Measurements from ENCODE around the gene TMOD2. TPM values are rescaled to one million over a fixed set of nuclear protein-coding genes. Genes with fewer than 3 reads are reported as not detected.

TMOD2 gene
- total and polyA plus RNA-seq, 2 of the 8 experiments (the other 6 are each of a cell fraction or from before 2014, with no cell fraction given): 0.80 to 6.5 TPM

- Histone ChIP-seq H4K8ac (ENCODE audit: extremely low read depth, insufficient read depth, low read length) (no peak overlapping the region), H2BK12ac (ENCODE audit: low read depth, low read length) (no peak overlapping the region), H3K79me1 (ENCODE audit: low read depth, low read length) (no peaks in the 10 kb centered on the region), H3K9me3 (ENCODE audit: insufficient read depth in 2 of 2, low read depth in 1 of 2, low read length in 1 of 2) (no peaks in the 10 kb centered on the region), H3K18ac (ENCODE audit: extremely low read depth, low read length) (no peak overlapping the region), H3K9ac (replicated peaks in 1 of 4; ENCODE audit: extremely low read depth in 1 of 4, low read depth in 3 of 4, low read length in 3 of 4) (no peak overlapping the region), H3K79me2 (ENCODE audit: control insufficient read depth in 1 of 2, insufficient read depth in 2 of 2, low read length in 2 of 2) (no peaks in the 10 kb centered on the region), H4K20me1 (replicated peaks in 1 of 2; ENCODE audit: control insufficient read depth in 1 of 2, insufficient read depth in 2 of 2, low read length in 2 of 2) (no peaks in the 10 kb centered on the region), H3K27ac (ENCODE audit: low read depth, low read length) (no peak overlapping the region), H3K4me2 (ENCODE audit: insufficient read depth in 1 of 2, low read depth in 2 of 2, low read length in 2 of 2) (no peak overlapping the region), H3K27me3 (replicated peaks in 1 of 4; ENCODE audit: control insufficient read depth in 3 of 4, extremely low read depth in 1 of 4, insufficient read depth in 3 of 4, low read length in 3 of 4) (no peaks in the 10 kb centered on the region), H2AFZ (ENCODE audit: low read length) (no peak overlapping the region), H3K14ac (ENCODE audit: insufficient read length) (no peak overlapping the region), H2AK5ac (ENCODE audit: low read depth, low read length) (no peak overlapping the region), H3K36me3 (ENCODE audit: control insufficient read depth in 2 of 4, insufficient read depth in 4 of 4, low read length in 3 of 4) (peaks cover 0 to 3% (median under 1%) of the 10 kb centered on the region in 4 experiments; a peak in 4 of 8 replicates), H2BK15ac (ENCODE audit: low read length) (no peak overlapping the region), H3K4me1 (replicated peaks in 1 of 4; ENCODE audit: control insufficient read depth in 3 of 4, insufficient read depth in 4 of 4, low read length in 3 of 4) (peaks cover 0 to 3% (median 0%) of the 10 kb centered on the region in 4 experiments; a peak in 1 of 7 replicates), H4K5ac (ENCODE audit: insufficient read length, low read depth, low read length) (no peak overlapping the region), H3K4me3 (ENCODE audit: extremely low read depth in 1 of 4, insufficient read depth in 2 of 4, low read depth in 3 of 4, low read length in 4 of 4) (no peak overlapping the region), H4K91ac (replicated peaks; ENCODE audit: insufficient read length, low read length) (no peak overlapping the region), H3K23ac (ENCODE audit: insufficient read length) (no peak overlapping the region), H3K23me2 (ENCODE audit: low read depth, low read length) (no peaks in the 10 kb centered on the region), H2BK20ac (ENCODE audit: low read length) (no peak overlapping the region), H3K4ac (replicated peaks; ENCODE audit: insufficient read length, low read depth, low read length) (no peak overlapping the region), H2BK5ac (ENCODE audit: low read depth, low read length) (no peak overlapping the region), H2BK120ac (replicated peaks; ENCODE audit: low read depth, low read length) (no peak overlapping the region), H3K56ac (replicated peaks; ENCODE audit: insufficient read length, low read depth, low read length) (no peak overlapping the region)
- TF ChIP-seq MAFK (IDR thresholded peaks at IDR 0.05; ENCODE audit: low read depth, low read length) (no peak), HDAC2 (IDR thresholded peaks at IDR 0.05; ENCODE audit: borderline replicate concordance in 1 of 2, low read depth in 2 of 2, low read length in 2 of 2) (no peak), RBBP5 (IDR thresholded peaks at IDR 0.05; ENCODE audit: borderline replicate concordance, low read depth, low read length) (no peak), CTCF (IDR thresholded peaks at IDR 0.05; ENCODE audit: control extremely low read depth in 1 of 3, insufficient read depth in 1 of 3, low read depth in 1 of 3, low read length in 3 of 3) (no peak), GTF2F1 (IDR thresholded peaks at IDR 0.05; ENCODE audit: borderline replicate concordance, low read depth, low read length) (no peak), USF2 (IDR thresholded peaks at IDR 0.05; ENCODE audit: low read length) (no peak), KDM1A (IDR thresholded peaks at IDR 0.05; ENCODE audit: borderline replicate concordance, low read length) (no peak), RAD21 (IDR thresholded peaks at IDR 0.05 in 1 of 2, conservative IDR thresholded peaks at IDR 0.05 in 1 of 2; ENCODE audit: low read depth in 2 of 2, low read length in 2 of 2) (no peak), TBP (IDR thresholded peaks at IDR 0.05; ENCODE audit: low read depth, low read length) (no peak), BACH1 (IDR thresholded peaks at IDR 0.05; ENCODE audit: low read length) (no peak)
- DNase-seq (ENCODE audit: low read depth in 1 of 2, low spot score in 2 of 2) (no peak), FAIRE-seq (no peak)
- WGBS, 2 experiments (ENCODE audit: extremely low coverage in 1 of 2, insufficient coverage in 1 of 2, insufficient read length in 1 of 2, insufficient replicate concordance in 2 of 2, low coverage in 1 of 2, low lambda C conversion rate in 2 of 2, missing lambda C conversion rate in 1 of 2): 92% methylated on average over 1 of the region's 1 CpG; no CpG with 5 or more reads in 1 of the 2 experiments
- CTCF ChIA-PET (ENCODE audit: partially characterized antibody): no interaction called here
- POLR2A ChIA-PET (ENCODE audit: partially characterized antibody): interaction anchor here (1.3 kb wide), 1 partner anchor 13 kb away, joined by 3 read pairs; no protein-coding TSS in a partner anchor
These were observed 37.2 kb upstream of the TMOD2 start for GRCh38 chr15:51714162-51714561.

Measured in H1 (cell line).